ENCODE results near the gene FRMPD2. TPM values are rescaled to one million over a fixed set of nuclear protein-coding genes. Genes with fewer than 3 reads are reported as not detected.
A peak's percentile ranks its signal among the peaks of the same experiment; 100 is the strongest.

The FRMPD2 gene
- polyA plus RNA-seq, 1 donor from 2014 or later: 0.14 TPM

DNA sequence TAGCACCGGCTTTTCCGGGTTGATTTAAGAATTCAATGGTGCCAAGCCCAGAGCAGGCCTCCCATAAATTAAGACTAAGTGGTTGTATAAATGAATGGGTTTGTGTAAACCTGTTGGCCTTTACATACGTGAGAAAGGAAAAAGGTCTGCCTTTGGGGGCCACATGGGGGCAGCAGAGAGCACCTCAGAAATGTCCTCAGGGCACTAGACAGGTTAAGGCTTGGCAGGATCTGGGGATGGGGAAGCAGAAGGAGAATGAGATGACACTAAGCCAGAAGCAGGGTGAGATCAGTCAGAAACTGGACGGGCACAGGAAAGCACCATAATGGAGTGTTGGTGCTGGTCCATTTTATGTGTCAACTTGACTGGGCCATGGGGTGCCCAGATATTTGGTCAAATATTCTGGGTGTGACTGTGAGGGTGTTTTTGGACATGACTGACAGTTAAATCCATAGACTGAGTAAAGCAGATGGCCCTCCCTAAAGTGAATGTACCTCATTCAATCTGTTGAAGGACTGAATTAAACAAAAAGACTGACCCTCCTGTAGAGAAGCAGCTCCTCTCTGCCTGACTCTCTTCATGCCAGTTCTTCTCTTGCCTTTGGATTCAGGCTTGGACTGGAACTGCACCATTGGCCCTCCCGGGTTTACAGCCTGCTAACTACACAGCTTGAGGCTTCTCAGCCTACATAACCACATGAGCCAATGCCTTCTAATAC is 58.9 kb downstream of the FRMPD2 start:
- no peaks in the 10 kb centered on the region for H3K27me3 ChIP-seq (ENCODE audit: insufficient read depth, low read depth, low read length)
- H3K9ac ChIP-seq (ENCODE audit: low read length): no peak overlapping the region
- no peak overlapping the region for H3K4me3 ChIP-seq (ENCODE audit: low read length)
- no peaks in the 10 kb centered on the region for H3K79me2 ChIP-seq (replicated peaks; ENCODE audit: insufficient read depth, low read length)
- no peak overlapping the region for H3K27ac ChIP-seq (ENCODE audit: low read length)
- TF ChIP-seq RAD21 (conservative IDR thresholded peaks at IDR 0.05): peak; percentile 32
- TF ChIP-seq MXI1 (conservative IDR thresholded peaks at IDR 0.05; ENCODE audit: poor library complexity, severe bottlenecking): no peak
- peak; percentile 25 for TF ChIP-seq SMC3 (conservative IDR thresholded peaks at IDR 0.05; ENCODE audit: poor library complexity)
- no peak for TF ChIP-seq TAF1 (IDR thresholded peaks at IDR 0.05; ENCODE audit: low read depth)
- TF ChIP-seq, protein P1, sequence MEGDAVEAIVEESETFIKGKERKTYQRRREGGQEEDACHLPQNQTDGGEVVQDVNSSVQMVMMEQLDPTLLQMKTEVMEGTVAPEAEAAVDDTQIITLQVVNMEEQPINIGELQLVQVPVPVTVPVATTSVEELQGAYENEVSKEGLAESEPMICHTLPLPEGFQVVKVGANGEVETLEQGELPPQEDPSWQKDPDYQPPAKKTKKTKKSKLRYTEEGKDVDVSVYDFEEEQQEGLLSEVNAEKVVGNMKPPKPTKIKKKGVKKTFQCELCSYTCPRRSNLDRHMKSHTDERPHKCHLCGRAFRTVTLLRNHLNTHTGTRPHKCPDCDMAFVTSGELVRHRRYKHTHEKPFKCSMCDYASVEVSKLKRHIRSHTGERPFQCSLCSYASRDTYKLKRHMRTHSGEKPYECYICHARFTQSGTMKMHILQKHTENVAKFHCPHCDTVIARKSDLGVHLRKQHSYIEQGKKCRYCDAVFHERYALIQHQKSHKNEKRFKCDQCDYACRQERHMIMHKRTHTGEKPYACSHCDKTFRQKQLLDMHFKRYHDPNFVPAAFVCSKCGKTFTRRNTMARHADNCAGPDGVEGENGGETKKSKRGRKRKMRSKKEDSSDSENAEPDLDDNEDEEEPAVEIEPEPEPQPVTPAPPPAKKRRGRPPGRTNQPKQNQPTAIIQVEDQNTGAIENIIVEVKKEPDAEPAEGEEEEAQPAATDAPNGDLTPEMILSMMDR (IDR thresholded peaks at IDR 0.05; ENCODE audit: poor library complexity, severe bottlenecking): peak; percentile 52
- no peak overlapping the region for H2AFZ ChIP-seq (ENCODE audit: low read depth, low read length)
- no peaks in the 10 kb centered on the region for H4K20me1 ChIP-seq (ENCODE audit: insufficient read depth)
- H3K9me2 ChIP-seq (ENCODE audit: insufficient read depth, low read length): no peaks in the 10 kb centered on the region
- no peak overlapping the region for H3K4me2 ChIP-seq (ENCODE audit: low read length)
- H3K9me3 ChIP-seq (ENCODE audit: low read length): no peaks in the 10 kb centered on the region
- no peaks in the 10 kb centered on the region for H3K36me3 ChIP-seq (ENCODE audit: insufficient read depth, low read length)
- H3F3A ChIP-seq (ENCODE audit: insufficient read depth, low read length, poor library complexity, severe bottlenecking): no peaks in the 10 kb centered on the region

DNA sequence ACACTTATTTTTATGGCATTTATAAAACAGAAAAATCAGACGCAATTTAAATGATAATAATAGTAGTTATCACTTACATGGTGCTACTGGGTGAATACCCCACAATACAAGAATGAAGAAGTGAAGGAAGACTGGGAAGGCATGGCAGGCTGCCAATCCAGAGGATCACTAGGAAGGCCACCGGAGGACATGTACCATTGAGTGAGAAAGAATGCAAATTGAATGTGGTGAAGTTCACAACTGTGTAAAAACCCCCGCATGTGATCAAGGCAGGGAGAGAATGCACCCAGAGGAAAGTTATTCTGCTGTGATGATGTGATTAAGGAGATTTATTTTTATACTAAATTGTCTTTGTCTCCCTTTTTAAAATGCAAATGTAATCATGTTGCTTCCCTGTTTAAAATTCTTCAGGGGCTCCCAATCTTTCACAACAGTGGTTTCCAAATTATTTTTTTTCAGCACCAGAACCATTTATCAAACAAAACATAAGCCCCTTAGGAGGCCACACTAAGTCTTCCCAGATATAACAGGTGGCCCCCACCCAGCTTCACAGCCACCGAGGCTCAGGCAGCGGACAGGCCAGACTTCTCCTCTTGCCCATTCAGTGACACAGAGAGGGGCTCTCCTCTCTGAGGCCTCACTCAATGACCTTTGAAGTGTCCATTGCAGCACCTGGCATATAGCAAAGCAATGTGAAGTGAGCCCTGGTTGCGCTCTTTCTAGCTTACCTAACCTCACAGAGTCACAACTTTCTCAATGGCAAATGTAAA is 59.6 kb downstream of the FRMPD2 start:
- Histone ChIP-seq H2AFZ (ENCODE audit: low read depth, low read length) (no peak overlapping the region), H3K79me2 (replicated peaks; ENCODE audit: insufficient read depth, low read length) (no peaks in the 10 kb centered on the region), H3K36me3 (ENCODE audit: insufficient read depth, low read length) (no peaks in the 10 kb centered on the region), H3K9me3 (ENCODE audit: low read length) (no peaks in the 10 kb centered on the region), H3K9me2 (ENCODE audit: insufficient read depth, low read length) (no peaks in the 10 kb centered on the region), H3K4me3 (ENCODE audit: low read length) (no peak overlapping the region), H4K20me1 (ENCODE audit: insufficient read depth) (no peaks in the 10 kb centered on the region), H3F3A (ENCODE audit: insufficient read depth, low read length, poor library complexity, severe bottlenecking) (no peaks in the 10 kb centered on the region), H3K4me2 (ENCODE audit: low read length) (no peak overlapping the region), H3K27me3 (ENCODE audit: insufficient read depth, low read depth, low read length) (no peaks in the 10 kb centered on the region), H3K27ac (ENCODE audit: low read length) (no peak overlapping the region), H3K9ac (ENCODE audit: low read length) (no peak overlapping the region)
- TF ChIP-seq SMC3 (conservative IDR thresholded peaks at IDR 0.05; ENCODE audit: poor library complexity): no peak
- no peak for TF ChIP-seq EZH2 (IDR thresholded peaks at IDR 0.05; ENCODE audit: borderline replicate concordance, insufficient read depth, low read length, poor library complexity, severe bottlenecking)
- no peak for TF ChIP-seq RAD21 (conservative IDR thresholded peaks at IDR 0.05)
- TF ChIP-seq MXI1 (conservative IDR thresholded peaks at IDR 0.05; ENCODE audit: poor library complexity, severe bottlenecking): no peak
- TF ChIP-seq, protein P1 (IDR thresholded peaks at IDR 0.05; ENCODE audit: poor library complexity, severe bottlenecking): no peak

DNA sequence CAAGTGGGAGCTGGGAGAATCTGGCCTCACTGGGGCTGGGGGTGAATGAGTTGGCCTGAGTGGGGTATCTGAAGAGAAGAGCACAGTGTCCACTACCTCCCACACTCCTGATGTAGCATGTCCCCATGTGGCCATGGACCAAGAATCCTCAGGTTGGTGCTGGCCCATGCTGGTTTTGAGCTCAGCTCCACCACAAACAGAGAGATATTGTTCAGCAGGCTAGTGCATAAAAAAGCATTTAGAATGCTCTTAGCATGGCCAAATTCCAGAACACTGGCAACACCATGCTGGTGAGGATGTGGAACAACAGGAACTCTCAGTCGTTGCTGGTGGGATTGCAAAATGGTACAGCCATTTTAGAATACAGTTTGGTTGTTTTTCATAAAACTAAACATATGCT is 61.4 kb downstream of the FRMPD2 start:
- Histone ChIP-seq H3K27ac (ENCODE audit: low read length) (no peak overlapping the region), H4K20me1 (ENCODE audit: insufficient read depth) (no peaks in the 10 kb centered on the region), H3K79me2 (replicated peaks; ENCODE audit: insufficient read depth, low read length) (no peaks in the 10 kb centered on the region), H3K9me2 (ENCODE audit: insufficient read depth, low read length) (no peaks in the 10 kb centered on the region), H2AFZ (ENCODE audit: low read depth, low read length) (no peak overlapping the region), H3K27me3 (ENCODE audit: insufficient read depth, low read depth, low read length) (no peaks in the 10 kb centered on the region), H3K9me3 (ENCODE audit: low read length) (no peaks in the 10 kb centered on the region), H3K36me3 (ENCODE audit: insufficient read depth, low read length) (no peaks in the 10 kb centered on the region), H3K4me3 (ENCODE audit: low read length) (no peak overlapping the region), H3F3A (ENCODE audit: insufficient read depth, low read length, poor library complexity, severe bottlenecking) (no peaks in the 10 kb centered on the region), H3K4me2 (ENCODE audit: low read length) (no peak overlapping the region), H3K9ac (ENCODE audit: low read length) (no peak overlapping the region)
- no peak for TF ChIP-seq POLR2AphosphoS5 (IDR thresholded peaks at IDR 0.05)
- TF ChIP-seq, protein P1 (IDR thresholded peaks at IDR 0.05; ENCODE audit: poor library complexity, severe bottlenecking): no peak
- TF ChIP-seq MXI1 (conservative IDR thresholded peaks at IDR 0.05; ENCODE audit: poor library complexity, severe bottlenecking): no peak
- TF ChIP-seq SMC3 (conservative IDR thresholded peaks at IDR 0.05; ENCODE audit: poor library complexity): no peak
- TF ChIP-seq, protein P2, sequence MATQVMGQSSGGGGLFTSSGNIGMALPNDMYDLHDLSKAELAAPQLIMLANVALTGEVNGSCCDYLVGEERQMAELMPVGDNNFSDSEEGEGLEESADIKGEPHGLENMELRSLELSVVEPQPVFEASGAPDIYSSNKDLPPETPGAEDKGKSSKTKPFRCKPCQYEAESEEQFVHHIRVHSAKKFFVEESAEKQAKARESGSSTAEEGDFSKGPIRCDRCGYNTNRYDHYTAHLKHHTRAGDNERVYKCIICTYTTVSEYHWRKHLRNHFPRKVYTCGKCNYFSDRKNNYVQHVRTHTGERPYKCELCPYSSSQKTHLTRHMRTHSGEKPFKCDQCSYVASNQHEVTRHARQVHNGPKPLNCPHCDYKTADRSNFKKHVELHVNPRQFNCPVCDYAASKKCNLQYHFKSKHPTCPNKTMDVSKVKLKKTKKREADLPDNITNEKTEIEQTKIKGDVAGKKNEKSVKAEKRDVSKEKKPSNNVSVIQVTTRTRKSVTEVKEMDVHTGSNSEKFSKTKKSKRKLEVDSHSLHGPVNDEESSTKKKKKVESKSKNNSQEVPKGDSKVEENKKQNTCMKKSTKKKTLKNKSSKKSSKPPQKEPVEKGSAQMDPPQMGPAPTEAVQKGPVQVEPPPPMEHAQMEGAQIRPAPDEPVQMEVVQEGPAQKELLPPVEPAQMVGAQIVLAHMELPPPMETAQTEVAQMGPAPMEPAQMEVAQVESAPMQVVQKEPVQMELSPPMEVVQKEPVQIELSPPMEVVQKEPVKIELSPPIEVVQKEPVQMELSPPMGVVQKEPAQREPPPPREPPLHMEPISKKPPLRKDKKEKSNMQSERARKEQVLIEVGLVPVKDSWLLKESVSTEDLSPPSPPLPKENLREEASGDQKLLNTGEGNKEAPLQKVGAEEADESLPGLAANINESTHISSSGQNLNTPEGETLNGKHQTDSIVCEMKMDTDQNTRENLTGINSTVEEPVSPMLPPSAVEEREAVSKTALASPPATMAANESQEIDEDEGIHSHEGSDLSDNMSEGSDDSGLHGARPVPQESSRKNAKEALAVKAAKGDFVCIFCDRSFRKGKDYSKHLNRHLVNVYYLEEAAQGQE (IDR thresholded peaks at IDR 0.05; ENCODE audit: borderline replicate concordance): no peak
- no peak for TF ChIP-seq TAF1 (IDR thresholded peaks at IDR 0.05; ENCODE audit: low read depth)
- no peak for TF ChIP-seq RAD21 (conservative IDR thresholded peaks at IDR 0.05)
- TF ChIP-seq EZH2 (IDR thresholded peaks at IDR 0.05; ENCODE audit: borderline replicate concordance, insufficient read depth, low read length, poor library complexity, severe bottlenecking): no peak
- TF ChIP-seq EP300 (conservative IDR thresholded peaks at IDR 0.05; ENCODE audit: poor library complexity, severe bottlenecking): no peak
